IMR-90 (cell line): ENCODE measurements around the gene SEC16B. TPM values are rescaled to one million over a fixed set of nuclear protein-coding genes. Genes with fewer than 3 reads are reported as not detected.

Experiments
- ATAC-seq: fragments of 200-7000 bp; cut with Tn5 transposase; 2 replicates; pipeline ENCODE4 v1.9.1; 2020; ENCODE audit warnings: low read depth, mild to moderate bottlenecking, moderate library complexity
- BruUV-seq: library from RNA; stranded (reverse); fragments of 400-500 nt; replicated peaks from 2 replicates; lab custom pipeline; 2021; lab: Mats Ljungman, UMichigan
- CTCF ChIA-PET: fragments of 300-600 bp; formaldehyde crosslinking; extraction: SDS; loops from one replicate; lab custom pipeline; 2021; ENCODE audit warnings: antibody characterized with exemption; lab: Yijun Ruan, JAX
- POLR2A ChIA-PET: fragments of 300-600 bp; sonication (Branson Sonifier 250); formaldehyde crosslinking; loops from one replicate; lab custom pipeline; 2022; ENCODE audit warnings: antibody characterized with exemption; ENCODE audit not compliant: unreplicated experiment; lab: Charles Lee
- DNase-seq: peaks from one replicate; pipeline ENCODE4 v3.0.0; 2013
- H2AFZ ChIP-seq: replicated peaks from 2 replicates; pipeline ENCODE3; 2013; ENCODE audit warnings: low read length, mild to moderate bottlenecking; ENCODE audit not compliant: poor library complexity
- H2AK5ac ChIP-seq: 2 replicates; pipeline ENCODE4 v1.6.1; 2013; ENCODE audit warnings: low read depth, low read length, inconsistent platforms
- H2AK9ac ChIP-seq: replicated peaks from 2 replicates; pipeline ENCODE3; 2013; ENCODE audit warnings: mild to moderate bottlenecking, low read depth, low read length, moderate library complexity; ENCODE audit not compliant: poor library complexity
- H2BK120ac ChIP-seq: 2 replicates; pipeline ENCODE4 v1.6.1; 2013; ENCODE audit warnings: low read depth, low read length, inconsistent platforms
- H2BK15ac ChIP-seq: 3 replicates; pipeline ENCODE4 v1.6.1; 2013; ENCODE audit warnings: low read depth, low read length, inconsistent platforms
- H2BK20ac ChIP-seq: 2 replicates; pipeline ENCODE4 v1.6.1; 2013; ENCODE audit warnings: low read depth, mild to moderate bottlenecking, inconsistent platforms, low read length, moderate library complexity
- H2BK5ac ChIP-seq: 2 replicates; pipeline ENCODE4 v1.6.1; 2013; ENCODE audit warnings: mild to moderate bottlenecking, low read depth, low read length, inconsistent platforms; ENCODE audit not compliant: poor library complexity, severe bottlenecking
- H3K14ac ChIP-seq: replicated peaks from 2 replicates; pipeline ENCODE4 v1.6.1; 2013; ENCODE audit warnings: low read depth, low read length, inconsistent platforms
- H3K18ac ChIP-seq: 2 replicates; pipeline ENCODE4 v1.6.1; 2013; ENCODE audit warnings: low read depth, low read length, control low read depth
- H3K23ac ChIP-seq: 2 replicates; pipeline ENCODE4 v1.6.1; 2013; ENCODE audit warnings: low read depth, low read length, inconsistent platforms
- H3K27ac ChIP-seq: 2 replicates; pipeline ENCODE4 v1.5.1; 2013; ENCODE audit warnings: mild to moderate bottlenecking, control low read depth, low read length; ENCODE audit not compliant: insufficient read depth
- H3K27me3 ChIP-seq: 2 replicates; pipeline ENCODE4 v1.6.1; 2013; ENCODE audit warnings: low read length; ENCODE audit not compliant: control insufficient read depth, insufficient read depth
- H3K36me3 ChIP-seq: 2 replicates; pipeline ENCODE4 v1.6.1; 2013; ENCODE audit warnings: low read length, mixed read lengths; ENCODE audit not compliant: control insufficient read depth, insufficient read depth
- H3K4ac ChIP-seq: 2 replicates; pipeline ENCODE4 v1.6.1; 2013; ENCODE audit warnings: low read depth, low read length, inconsistent platforms
- H3K4me1 ChIP-seq: 2 replicates; pipeline ENCODE4 v1.6.1; 2013; ENCODE audit warnings: low read length, mixed read lengths; ENCODE audit not compliant: control insufficient read depth, insufficient read depth
- H3K4me2 ChIP-seq: 2 replicates; pipeline ENCODE4 v1.6.1; 2013; ENCODE audit warnings: low read depth, mild to moderate bottlenecking, control low read depth, low read length, moderate library complexity
- H3K4me3 ChIP-seq: 2 replicates; pipeline ENCODE4 v1.5.1; 2013; ENCODE audit warnings: low read depth, mild to moderate bottlenecking, control low read depth, low read length, moderate library complexity; ENCODE audit not compliant: insufficient read depth
- H3K56ac ChIP-seq: 2 replicates; pipeline ENCODE4 v1.6.1; 2013; ENCODE audit warnings: low read length, inconsistent platforms; ENCODE audit not compliant: insufficient read depth; ENCODE audit errors: extremely low read depth
- H3K79me1 ChIP-seq, 2 experiments: 2 replicates each; pipeline ENCODE4 v1.6.1; 2013; ENCODE audit warnings: low read length in 2 of 2, inconsistent platforms in 1 of 2, low read depth in 1 of 2
- H3K9ac ChIP-seq: 2 replicates; pipeline ENCODE4 v1.6.1; 2013; ENCODE audit warnings: low read depth, low read length, control low read depth
- H3K9me1 ChIP-seq: 2 replicates; pipeline ENCODE4 v1.6.1; 2013; ENCODE audit warnings: low read length, inconsistent platforms; ENCODE audit not compliant: insufficient read depth
- H3K9me3 ChIP-seq: 2 replicates; pipeline ENCODE4 v1.6.1; 2013; ENCODE audit warnings: low read length; ENCODE audit not compliant: control insufficient read depth, insufficient read depth
- H4K20me1 ChIP-seq: 2 replicates; pipeline ENCODE4 v1.6.1; 2013; ENCODE audit warnings: low read length, inconsistent platforms; ENCODE audit not compliant: insufficient read depth
- H4K5ac ChIP-seq: 2 replicates; pipeline ENCODE4 v1.6.1; 2013; ENCODE audit warnings: mild to moderate bottlenecking, low read depth, low read length, control low read depth
- H4K8ac ChIP-seq, 2 experiments: 2 replicates each; pipeline ENCODE4 v1.6.1; 2013; ENCODE audit warnings: low read depth in 2 of 2, low read length in 2 of 2, control low read depth in 1 of 2, inconsistent platforms in 1 of 2
- H4K91ac ChIP-seq: 2 replicates; pipeline ENCODE4 v1.6.1; 2013; ENCODE audit warnings: low read depth, low read length, inconsistent platforms; ENCODE audit not compliant: insufficient read depth
- BHLHE40 ChIP-seq: fragments of 150-350 bp; IDR thresholded peaks from 2 replicates; pipeline ENCODE4 v1.6.1; 2016; ENCODE audit warnings: mild to moderate bottlenecking, low read depth, low read length
- CEBPB ChIP-seq: IDR thresholded peaks from 2 replicates; pipeline ENCODE4 v1.6.1; 2012; ENCODE audit warnings: low read depth, low read length, improper control_type of control experiment
- CHD1 ChIP-seq: IDR thresholded peaks from 2 replicates; pipeline ENCODE4 v1.6.1; 2012; ENCODE audit warnings: low read depth, low read length, improper control_type of control experiment
- CTCF ChIP-seq: conservative IDR thresholded peaks from 2 replicates; pipeline ENCODE4 v1.5.1; 2012; ENCODE audit warnings: mild to moderate bottlenecking, low read depth, low read length, improper control_type of control experiment
- ELK1 ChIP-seq: fragments of 150-350 bp; IDR thresholded peaks from 2 replicates; pipeline ENCODE4 v1.6.1; 2016; ENCODE audit warnings: low read depth, mild to moderate bottlenecking, low read length, moderate library complexity, borderline replicate concordance
- FOS ChIP-seq: fragments of 150-350 bp; IDR thresholded peaks from 2 replicates; pipeline ENCODE4 v1.6.1; 2016; ENCODE audit warnings: low read depth, low read length
- MAFK ChIP-seq: IDR thresholded peaks from 2 replicates; pipeline ENCODE4 v1.6.1; 2012; ENCODE audit warnings: low read depth, low read length, improper control_type of control experiment
- MAZ ChIP-seq: IDR thresholded peaks from 2 replicates; pipeline ENCODE4 v1.6.1; 2012; ENCODE audit warnings: low read depth, mild to moderate bottlenecking, low read length, improper control_type of control experiment, moderate library complexity, borderline replicate concordance
- MXI1 ChIP-seq: IDR thresholded peaks from 2 replicates; pipeline ENCODE4 v1.6.1; 2012; ENCODE audit warnings: low read depth, mild to moderate bottlenecking, low read length, moderate library complexity, borderline replicate concordance
- NFE2L2 ChIP-seq: fragments of 150-350 bp; IDR thresholded peaks from 2 replicates; pipeline ENCODE4 v1.6.1; 2016; ENCODE audit warnings: low read depth, mild to moderate bottlenecking, low read length
- POLR2A ChIP-seq: IDR thresholded peaks from 2 replicates; pipeline ENCODE4 v1.6.1; 2012; ENCODE audit warnings: mild to moderate bottlenecking, low read depth, low read length
- RAD21 ChIP-seq: IDR thresholded peaks from 2 replicates; pipeline ENCODE4 v1.6.1; 2012; ENCODE audit warnings: low read length, improper control_type of control experiment
- RCOR1 ChIP-seq: IDR thresholded peaks from 2 replicates; pipeline ENCODE4 v1.6.1; 2012; ENCODE audit warnings: mild to moderate bottlenecking, low read length, improper control_type of control experiment; ENCODE audit not compliant: insufficient replicate concordance
- RFX5 ChIP-seq: IDR thresholded peaks from 2 replicates; pipeline ENCODE4 v1.8.0; 2012; ENCODE audit warnings: low read depth, mild to moderate bottlenecking, low read length, moderate library complexity
- USF2 ChIP-seq: fragments of 150-350 bp; IDR thresholded peaks from 2 replicates; pipeline ENCODE4 v1.6.1; 2017; ENCODE audit warnings: mild to moderate bottlenecking, antibody characterized with exemption, low read length, low read depth
- WGBS, 2 experiments: methylation state at CpG; one replicate each; pipeline versions ENCODE4 v1.1.5 to v1.1.7; 2013; ENCODE audit warnings: missing lambda C conversion rate in 2 of 2; ENCODE audit not compliant: insufficient read length in 1 of 2; ENCODE audit errors: extremely low coverage in 2 of 2; 5-methylcytosine and 5-hydroxymethylcytosine counted together
- dilution Hi-C: fragments of 300-500 bp; cut with HindIII; formaldehyde crosslinking; loops from one replicate; pipeline ENCODE4 v1.14.3; 2018; ENCODE audit warnings: low sequenced_read_pairs; ENCODE audit not compliant: unreplicated experiment
- in situ Hi-C: fragments of 300-500 bp; cut with MboI; formaldehyde crosslinking; loops from 3 replicates; pipeline ENCODE4 v1.14.3; 2019; ENCODE audit warnings: low sequenced_read_pairs, inconsistent platforms, mixed read lengths
- intact Hi-C: fragments of 100-400 bp; cut with micrococcal nuclease; formaldehyde crosslinking; loops from 2 replicates; pipeline ENCODE4 v1.10.0; 2022
- polyA plus RNA-seq, 3 experiments: library from polyadenylated mRNA; depleted of rRNA; stranded (reverse); fragments of >200 nt; gene quantifications; 2 replicates each; pipeline ENCODE4 v1.2.3, GENCODE V29; 2012; ENCODE audit warnings: low replicate concordance in 1 of 3
- total RNA-seq: library from RNA; depleted of rRNA; stranded (reverse); fragments of >200 nt; gene quantifications from 2 replicates; pipeline ENCODE4 v1.2.3, GENCODE V29; 2012

SEC16B gene
- total and polyA plus RNA-seq, 2 of the 4 experiments (the other 2 are of a cell fraction), result 4.3 TPM

DNA sequence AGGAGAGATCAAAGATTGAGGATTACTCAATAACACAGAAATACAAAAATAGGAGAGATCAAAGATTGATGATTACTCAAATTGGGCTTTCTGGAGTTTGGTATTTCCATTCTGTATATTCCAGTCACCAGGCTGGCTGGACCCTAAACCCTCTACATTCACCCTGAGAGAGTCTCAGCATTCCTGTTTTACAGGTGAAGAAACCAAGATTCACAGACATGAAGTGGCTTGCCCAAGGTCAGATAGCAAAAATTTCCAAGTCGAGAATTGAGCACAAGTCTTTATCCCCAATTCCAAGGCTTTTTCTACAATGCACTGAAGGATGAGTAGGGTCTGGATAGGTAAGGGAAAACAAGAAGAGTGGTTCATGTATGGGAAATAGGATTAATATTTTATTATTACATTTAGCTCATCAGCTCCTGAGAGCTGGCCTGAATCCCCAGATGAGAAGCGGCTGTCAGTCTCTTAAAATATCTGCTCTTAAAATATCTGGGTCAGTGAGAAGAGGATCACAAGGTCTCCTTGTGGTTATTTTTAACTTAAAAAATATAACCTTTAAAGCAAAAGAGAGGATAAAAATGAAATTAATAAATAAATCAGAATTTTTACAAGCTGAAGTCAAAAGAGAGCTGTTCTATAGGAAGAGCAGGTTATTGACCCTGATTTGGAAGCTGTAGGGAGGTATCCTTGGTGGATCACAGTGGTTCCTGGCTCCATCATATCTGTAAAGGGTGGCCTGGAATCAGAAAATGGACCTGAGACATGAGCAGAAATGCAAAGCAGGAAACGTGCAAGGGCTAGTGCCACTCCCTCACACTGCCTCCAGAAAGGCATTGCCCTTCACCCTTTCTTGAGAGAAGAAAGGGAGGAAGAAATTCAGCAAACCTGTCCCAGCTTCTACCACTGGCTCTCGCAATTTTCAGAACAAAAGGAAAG lies 29.1 kb upstream of the SEC16B start:
- Histone ChIP-seq H3K4me3 (no peak overlapping the region), H3K36me3 (no peaks in the 10 kb centered on the region), H3K27ac (no peak overlapping the region), H3K4me2 (no peak overlapping the region), H3K56ac (no peak overlapping the region), H4K8ac (no peak overlapping the region), H3K14ac (no peak overlapping the region), H3K79me1 (no peaks in the 10 kb centered on the region), H2BK15ac (no peak overlapping the region), H3K23ac (no peak overlapping the region), H2BK120ac (no peak overlapping the region), H3K18ac (no peak overlapping the region), H2AK5ac (no peak overlapping the region), H3K9me1 (no peaks in the 10 kb centered on the region), H4K91ac (no peak overlapping the region), H3K9me3 (no peaks in the 10 kb centered on the region), H4K20me1 (no peaks in the 10 kb centered on the region), H3K4me1 (no peaks in the 10 kb centered on the region), H2BK5ac (no peak overlapping the region), H2BK20ac (no peak overlapping the region), H3K27me3 (peaks cover 4% of the 10 kb centered on the region), H4K5ac (no peak overlapping the region), H2AK9ac (no peak overlapping the region), H3K4ac (no peak overlapping the region), H2AFZ (no peak overlapping the region), H3K9ac (no peak overlapping the region)
- in situ Hi-C loops (no loop called here), intact Hi-C loops (no loop called here), dilution Hi-C loops (no loop called here)
- CTCF ChIA-PET, result interaction anchor here (1.3 kb wide), 1 partner anchor 33 kb away, joined by 4 read pairs; no protein-coding TSS in a partner anchor
- POLR2A ChIA-PET, result no interaction called here
- DNase-seq (no peak), ATAC-seq (no peak)
- WGBS, 2 experiments, result no CpG with 5 or more reads among the region's 4 CpGs
- no TSS peak for BruUV-seq
- TF ChIP-seq NFE2L2 (no peak), CHD1 (no peak), MAFK (no peak), CTCF (no peak), USF2 (no peak), RAD21 (no peak), MAZ (no peak), BHLHE40 (no peak), RCOR1 (no peak), MXI1 (no peak), CEBPB (no peak), POLR2A (no peak), ELK1 (no peak), FOS (no peak), RFX5 (no peak)
